Transverse colon (tissue), 4 donors: ENCODE data around the gene DGCR6.
"Not testable (repeated sequence)": the region's sequence is repeated elsewhere in the genome, so short reads cannot be mapped to it uniquely, and the experiment has no call there.

Experiments used
- CTCF ChIP-seq, 5 experiments: fragments of 200-600 bp in 3 of 5; fragments of 450-650 bp in 2 of 5; sonication (generic) in 3 of 5; IDR thresholded peaks; 1 replicate in 2 of 5; 2 replicates in 3 of 5; pipeline ENCODE4 v1.5.1; 2016 to 2017; ENCODE audit warnings: antibody characterized with exemption in 5 of 5, inconsistent platforms in 3 of 5, mild to moderate bottlenecking in 2 of 5, moderate library complexity in 1 of 5
- EP300 ChIP-seq: sonication (generic); formaldehyde crosslinking; IDR thresholded peaks from one replicate; pipeline ENCODE4 v1.6.1; 2017; ENCODE audit warnings: antibody characterized with exemption, low read depth
- POLR2A ChIP-seq: fragments of 450-650 bp; IDR thresholded peaks from one replicate; pipeline ENCODE4 v1.6.1; 2016; ENCODE audit warnings: antibody characterized with exemption, mild to moderate bottlenecking, moderate library complexity
- POLR2AphosphoS5 ChIP-seq, 3 donors: sonication (generic); formaldehyde crosslinking; IDR thresholded peaks; one replicate each; pipeline ENCODE4 v1.6.1; 2016; ENCODE audit warnings: antibody characterized with exemption in 3 of 3

GRCh38 chr22:18896037-18896657 is 10.0 kb upstream of the DGCR6 start:
- not testable (repeated sequence) for TF ChIP-seq CTCF (IDR thresholded peaks at IDR 0.05); POLR2A; POLR2AphosphoS5 (IDR thresholded peaks at IDR 0.05); EP300
